Uterus (tissue), 2 donors: Measurements from ENCODE around the gene P2RX5.

Source experiments
- CTCF ChIP-seq, 4 experiments: fragments of 200-600 bp in 2 of 4; fragments of 450-650 bp in 2 of 4; sonication (generic) in 2 of 4; IDR thresholded peaks; one replicate each; pipeline ENCODE4 v1.5.1; 2016 to 2019; ENCODE audit warnings: antibody characterized with exemption in 4 of 4, mild to moderate bottlenecking in 2 of 4, moderate library complexity in 1 of 4
- POLR2A ChIP-seq, 2 donors: fragments of 450-650 bp; IDR thresholded peaks; one replicate each; pipeline ENCODE4 v1.6.1; 2016; ENCODE audit warnings: antibody characterized with exemption in 2 of 2, mild to moderate bottlenecking in 1 of 2, moderate library complexity in 1 of 2

GRCh38 chr17:3678821-3679530 is 17.0 kb downstream of the P2RX5 start:
- TF ChIP-seq CTCF (IDR thresholded peaks at IDR 0.05) (no peak), POLR2A (IDR thresholded peaks at IDR 0.05) (no peak)
